ENCODE measurements around the gene CAPN10.

Gene CAPN10

GRCh38 chr2:240647503-240648154, 61.1 kb downstream of the CAPN10 start:
- Histone ChIP-seq H3K27me3 (ENCODE audit: insufficient read depth, poor library complexity, severe bottlenecking) (peaks cover 4% of the 10 kb centered on the region), H3K27ac (replicated peaks) (no peak overlapping the region), H3K4me3 (replicated peaks; ENCODE audit: insufficient read depth, low read length) (no peak overlapping the region)
- no peak for TF ChIP-seq SPI1 (IDR thresholded peaks at IDR 0.05; ENCODE audit: borderline replicate concordance, low read depth)
- TF ChIP-seq CTCF (IDR thresholded peaks at IDR 0.05; ENCODE audit: insufficient read depth, low read length) = no peak
- TF ChIP-seq GABPA (IDR thresholded peaks at IDR 0.05; ENCODE audit: low read depth) = no peak
- TF ChIP-seq, protein P1, sequence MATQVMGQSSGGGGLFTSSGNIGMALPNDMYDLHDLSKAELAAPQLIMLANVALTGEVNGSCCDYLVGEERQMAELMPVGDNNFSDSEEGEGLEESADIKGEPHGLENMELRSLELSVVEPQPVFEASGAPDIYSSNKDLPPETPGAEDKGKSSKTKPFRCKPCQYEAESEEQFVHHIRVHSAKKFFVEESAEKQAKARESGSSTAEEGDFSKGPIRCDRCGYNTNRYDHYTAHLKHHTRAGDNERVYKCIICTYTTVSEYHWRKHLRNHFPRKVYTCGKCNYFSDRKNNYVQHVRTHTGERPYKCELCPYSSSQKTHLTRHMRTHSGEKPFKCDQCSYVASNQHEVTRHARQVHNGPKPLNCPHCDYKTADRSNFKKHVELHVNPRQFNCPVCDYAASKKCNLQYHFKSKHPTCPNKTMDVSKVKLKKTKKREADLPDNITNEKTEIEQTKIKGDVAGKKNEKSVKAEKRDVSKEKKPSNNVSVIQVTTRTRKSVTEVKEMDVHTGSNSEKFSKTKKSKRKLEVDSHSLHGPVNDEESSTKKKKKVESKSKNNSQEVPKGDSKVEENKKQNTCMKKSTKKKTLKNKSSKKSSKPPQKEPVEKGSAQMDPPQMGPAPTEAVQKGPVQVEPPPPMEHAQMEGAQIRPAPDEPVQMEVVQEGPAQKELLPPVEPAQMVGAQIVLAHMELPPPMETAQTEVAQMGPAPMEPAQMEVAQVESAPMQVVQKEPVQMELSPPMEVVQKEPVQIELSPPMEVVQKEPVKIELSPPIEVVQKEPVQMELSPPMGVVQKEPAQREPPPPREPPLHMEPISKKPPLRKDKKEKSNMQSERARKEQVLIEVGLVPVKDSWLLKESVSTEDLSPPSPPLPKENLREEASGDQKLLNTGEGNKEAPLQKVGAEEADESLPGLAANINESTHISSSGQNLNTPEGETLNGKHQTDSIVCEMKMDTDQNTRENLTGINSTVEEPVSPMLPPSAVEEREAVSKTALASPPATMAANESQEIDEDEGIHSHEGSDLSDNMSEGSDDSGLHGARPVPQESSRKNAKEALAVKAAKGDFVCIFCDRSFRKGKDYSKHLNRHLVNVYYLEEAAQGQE (IDR thresholded peaks at IDR 0.05; ENCODE audit: insufficient replicate concordance, low read depth) = no peak
- no peak for TF ChIP-seq POLR2AphosphoS5 (IDR thresholded peaks at IDR 0.05; ENCODE audit: low read depth)
- DNase-seq (ENCODE audit: low read depth in 1 of 2, low spot score in 1 of 2) = no peak

GRCh38 chr2:240648155-240648649, 61.7 kb downstream of the CAPN10 start:
- TF ChIP-seq POLR2AphosphoS5 (IDR thresholded peaks at IDR 0.05; ENCODE audit: low read depth) (no peak), SPI1 (IDR thresholded peaks at IDR 0.05; ENCODE audit: borderline replicate concordance, low read depth) (no peak), GABPA (IDR thresholded peaks at IDR 0.05; ENCODE audit: low read depth) (no peak), CTCF (IDR thresholded peaks at IDR 0.05; ENCODE audit: insufficient read depth, low read length) (no peak)
- TF ChIP-seq, protein P1 (IDR thresholded peaks at IDR 0.05; ENCODE audit: insufficient replicate concordance, low read depth) = no peak
- Histone ChIP-seq H3K4me3 (replicated peaks; ENCODE audit: insufficient read depth, low read length) (no peak overlapping the region), H3K27me3 (ENCODE audit: insufficient read depth, poor library complexity, severe bottlenecking) (peaks cover 4% of the 10 kb centered on the region), H3K27ac (replicated peaks) (no peak overlapping the region)
- DNase-seq (ENCODE audit: low read depth in 1 of 2, low spot score in 1 of 2) = no peak

All from HL-60 (cell line).